Muscle of back (tissue), 11 donors: Measurements from ENCODE around the gene CACNA2D3. TPM values are rescaled to one million over a fixed set of nuclear protein-coding genes. Genes with fewer than 3 reads are reported as not detected.

Experiments
- DNase-seq, 3 donors: peaks; one replicate each; pipeline versions ENCODE4 v3.0.0 to v3.0.0-alpha.2; 2013
- polyA plus RNA-seq, 10 donors: library from polyadenylated mRNA; unstranded; fragments of 120-200 nt; gene quantifications; one replicate each; pipeline ENCODE4 v1.2.1, GENCODE V29; 2013; ENCODE audit not compliant: insufficient read length in 10 of 10

CACNA2D3 gene
- polyA plus RNA-seq, 10 donors: 1.0 to 2.9 (median 1.9) TPM

DNA sequence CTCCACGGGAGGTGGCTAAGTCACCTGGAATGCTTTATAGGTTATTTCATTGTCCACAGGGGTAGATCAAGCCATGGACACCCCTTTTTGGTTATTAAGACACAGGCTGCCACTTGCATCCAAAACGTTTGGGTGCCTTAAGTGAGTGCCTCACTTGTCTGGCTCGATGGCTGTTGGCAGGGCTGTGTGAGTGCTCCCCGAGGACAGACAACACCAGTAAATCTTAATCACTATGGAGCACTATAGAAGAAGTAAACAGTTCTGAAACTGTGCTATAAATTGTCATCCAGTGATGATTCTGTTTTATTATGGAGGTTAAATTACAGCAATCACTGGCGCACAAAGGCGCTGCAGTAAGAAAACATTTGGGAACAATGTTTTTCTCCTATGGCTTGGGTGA, 215.5 kb downstream of the CACNA2D3 start:
- DNase-seq: no peak

DNA sequence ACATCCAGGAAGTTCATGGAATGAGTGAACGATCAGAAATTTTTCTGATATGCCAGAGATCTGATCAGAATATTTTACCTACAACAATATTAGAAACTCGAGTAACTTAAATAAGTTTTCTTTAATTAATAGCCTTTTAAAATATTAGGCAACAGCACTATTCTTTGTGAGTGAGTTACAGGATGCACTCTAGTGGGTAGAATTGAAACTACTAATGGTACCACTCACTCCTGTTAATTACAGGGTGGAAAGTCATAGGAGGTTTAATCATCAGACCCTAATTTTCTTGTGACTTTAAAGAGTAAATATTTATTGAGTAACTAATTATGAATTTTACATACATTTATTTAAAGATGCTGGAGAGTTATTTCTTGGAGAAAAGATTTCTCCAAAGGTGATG, 217.3 kb downstream of the CACNA2D3 start:
- DNase-seq: no peak

DNA sequence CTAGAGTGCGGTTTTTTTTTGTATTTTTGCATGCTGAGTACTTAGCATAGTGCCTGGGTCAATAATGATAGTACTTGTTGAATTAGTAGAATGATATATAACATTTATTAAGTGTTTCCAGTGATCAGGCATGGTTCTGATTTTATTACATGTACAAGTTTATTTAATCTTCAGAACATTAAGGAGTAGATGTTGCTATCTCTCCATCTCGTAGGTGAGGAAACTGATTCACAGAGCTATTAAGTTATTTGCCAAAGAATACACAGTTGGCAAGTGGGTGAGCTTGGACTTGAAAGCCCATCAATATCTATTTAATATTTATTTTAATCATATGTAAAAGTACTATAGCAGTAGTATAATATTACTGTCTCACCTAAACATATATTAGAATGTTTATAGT, 219.5 kb downstream of the CACNA2D3 start:
- no peak for DNase-seq

DNA sequence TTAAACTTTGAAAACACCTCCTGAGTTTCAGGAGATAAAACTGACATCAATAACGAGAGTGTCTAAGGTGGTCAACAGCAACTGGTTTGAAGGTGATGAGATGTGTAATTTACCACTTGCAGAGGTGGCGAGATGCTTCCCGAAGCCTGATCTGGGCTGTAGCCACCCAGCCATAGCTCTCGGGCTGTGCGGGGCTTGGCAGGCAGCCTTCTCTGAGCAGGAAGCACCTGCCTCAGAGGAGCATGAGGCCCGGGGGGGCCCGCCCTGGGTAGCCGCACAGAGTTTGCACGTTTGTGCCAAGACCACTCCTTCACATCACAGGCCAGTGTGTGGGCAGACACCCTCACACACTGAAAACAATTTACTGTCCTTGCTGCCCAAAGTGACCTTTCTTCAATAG, 220.3 kb downstream of the CACNA2D3 start:
- DNase-seq: no peak

DNA sequence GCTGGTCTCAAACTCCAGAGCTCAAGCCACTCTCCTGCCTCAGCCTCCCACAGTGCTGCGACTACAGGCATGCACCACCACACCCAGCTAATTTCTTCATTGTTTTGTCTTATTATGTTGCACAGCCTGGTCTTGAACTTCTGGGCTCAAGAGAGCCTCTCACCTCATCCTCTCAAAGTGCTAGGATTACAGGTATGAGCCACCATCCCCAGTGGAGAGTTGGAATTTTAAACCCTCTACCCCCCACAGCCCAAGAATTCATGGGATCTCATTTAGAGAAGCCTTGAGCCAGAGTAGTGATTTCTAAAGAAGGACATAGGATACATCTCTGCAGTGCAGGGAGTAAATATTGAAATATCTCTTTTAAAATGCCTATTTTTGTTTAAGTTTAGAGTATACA, 221.1 kb downstream of the CACNA2D3 start:
- DNase-seq: no peak

DNA sequence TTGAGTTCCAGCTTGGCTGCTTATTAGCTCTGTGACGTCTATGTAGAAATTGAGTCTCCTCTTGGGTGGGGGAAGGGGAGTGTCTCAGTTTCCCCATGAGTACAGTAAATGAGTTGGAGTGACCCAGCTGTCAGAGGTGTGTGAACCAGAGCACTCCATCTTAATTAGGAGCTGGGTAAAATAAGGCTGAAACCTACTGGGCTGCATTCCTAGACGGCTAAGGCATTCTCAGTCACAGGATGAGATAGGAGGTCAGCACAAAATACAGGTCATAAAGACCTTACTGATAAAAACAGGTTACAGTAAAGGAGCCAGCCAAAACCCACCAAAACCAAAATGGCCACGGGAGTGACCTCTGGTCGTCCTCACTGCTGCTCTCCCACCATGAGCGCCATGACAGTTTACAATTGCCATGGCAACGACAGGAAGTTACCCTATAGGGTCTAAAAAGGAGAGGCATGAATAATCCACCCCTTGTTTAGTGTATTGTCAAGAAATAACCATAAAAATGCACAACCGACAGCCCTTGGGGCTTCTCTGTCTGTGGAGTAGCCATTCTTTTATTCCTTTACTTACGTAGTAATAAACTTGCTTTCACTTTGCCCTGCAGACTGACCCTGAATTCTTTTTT, 222.4 kb downstream of the CACNA2D3 start:
- no peak for DNase-seq

DNA sequence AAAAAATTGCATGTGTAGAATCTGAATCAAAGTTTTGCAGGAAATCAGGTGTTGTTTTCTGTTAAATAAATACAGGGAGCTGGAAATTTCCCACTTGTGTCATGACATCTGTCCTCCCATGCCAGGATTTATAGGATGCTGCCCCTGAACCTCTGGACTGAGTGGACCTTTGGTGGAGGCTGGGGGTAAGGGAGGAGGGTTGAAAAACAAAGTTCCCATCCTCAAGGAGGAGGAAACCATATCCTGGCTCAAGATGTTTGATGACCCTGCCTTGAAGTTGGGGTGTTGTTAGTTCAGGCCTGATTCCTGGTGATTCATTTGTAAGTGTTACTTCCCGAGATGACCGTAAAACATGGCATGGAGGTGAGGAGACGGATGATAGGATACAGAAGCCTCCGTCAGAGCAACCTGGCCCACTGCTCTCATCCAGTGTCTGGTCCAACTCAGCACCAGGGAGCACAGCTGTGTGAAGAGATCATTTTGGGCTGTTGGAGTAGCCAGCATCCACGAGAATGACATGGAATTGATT, 223.6 kb downstream of the CACNA2D3 start:
- no peak for DNase-seq

DNA sequence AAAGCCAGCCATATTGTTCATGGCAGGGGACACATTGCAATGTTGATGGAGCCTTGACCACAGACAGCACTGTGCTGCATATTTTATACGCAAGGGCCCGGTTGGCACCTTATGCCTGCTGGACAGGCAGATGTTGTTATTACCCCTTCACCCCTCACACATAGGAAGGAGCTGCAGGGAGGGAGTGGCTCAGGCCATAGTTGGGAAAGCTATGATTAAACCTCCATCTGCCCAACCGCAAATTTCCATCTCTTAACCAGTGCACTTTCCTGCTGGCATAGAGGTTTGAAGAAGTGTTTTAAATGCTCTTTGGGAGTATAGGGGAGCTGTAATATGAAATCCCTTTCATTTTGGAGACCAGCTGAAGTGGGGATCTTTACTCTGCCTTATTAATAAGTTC, 224.7 kb downstream of the CACNA2D3 start:
- no peak for DNase-seq

DNA sequence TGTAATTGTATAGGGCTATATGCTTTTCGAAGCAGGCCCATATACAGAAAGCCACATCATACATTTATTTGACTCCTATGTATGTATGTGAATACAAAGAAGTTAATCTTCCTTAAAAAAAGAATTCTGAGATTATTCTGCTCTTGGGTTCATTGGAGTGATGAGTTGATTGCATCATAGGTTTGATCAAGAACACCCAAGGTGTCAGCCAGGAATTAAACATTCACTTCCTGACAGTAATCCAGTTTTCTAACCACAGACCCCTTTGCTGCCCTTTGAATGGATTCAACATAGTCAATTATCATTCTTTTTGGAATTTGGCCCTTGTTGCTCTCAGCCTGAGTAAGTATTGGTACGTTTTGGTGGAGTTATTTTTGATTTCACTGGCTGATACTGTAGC, 225.6 kb downstream of the CACNA2D3 start:
- DNase-seq: no peak

DNA sequence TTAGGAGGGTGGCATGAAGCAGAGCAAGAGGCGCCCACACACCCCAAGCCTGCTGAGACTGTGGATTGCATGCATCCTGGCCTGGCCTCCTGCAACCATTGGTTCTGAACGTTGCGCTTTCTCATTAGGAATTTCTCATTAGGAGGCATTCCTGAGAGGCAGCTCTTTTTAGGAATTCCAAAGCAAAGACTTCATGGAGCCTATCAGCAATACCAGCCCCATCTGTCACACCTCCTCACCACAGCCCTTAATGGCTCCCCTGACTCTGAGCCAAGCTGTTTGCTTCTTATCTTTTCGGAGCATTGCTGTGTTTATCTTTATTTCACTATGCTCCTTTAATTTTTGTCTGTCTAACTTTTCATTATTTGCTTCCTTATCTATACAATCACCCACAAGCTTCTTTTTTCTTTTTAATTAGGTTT, 226.9 kb downstream of the CACNA2D3 start:
- DNase-seq: no peak

DNA sequence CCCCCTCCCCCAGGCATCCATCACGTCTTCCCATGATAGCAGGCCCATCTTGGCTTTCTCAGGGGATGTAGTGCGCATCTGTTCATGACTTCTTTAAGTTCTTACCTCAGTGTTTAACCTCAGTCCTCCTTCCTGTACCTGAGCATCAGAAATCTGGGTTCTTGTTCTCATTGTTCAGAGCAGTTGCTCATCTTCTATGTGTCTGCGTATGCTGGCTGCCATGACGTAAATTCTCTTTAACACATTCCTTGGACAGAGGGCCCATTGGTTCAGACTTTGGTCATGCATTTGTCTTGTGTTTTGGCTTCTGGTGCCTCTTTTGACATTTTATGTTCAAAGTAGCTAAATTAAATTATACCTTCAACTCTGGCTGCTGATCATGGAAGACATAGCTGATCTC, 227.3 kb downstream of the CACNA2D3 start:
- no peak for DNase-seq

DNA sequence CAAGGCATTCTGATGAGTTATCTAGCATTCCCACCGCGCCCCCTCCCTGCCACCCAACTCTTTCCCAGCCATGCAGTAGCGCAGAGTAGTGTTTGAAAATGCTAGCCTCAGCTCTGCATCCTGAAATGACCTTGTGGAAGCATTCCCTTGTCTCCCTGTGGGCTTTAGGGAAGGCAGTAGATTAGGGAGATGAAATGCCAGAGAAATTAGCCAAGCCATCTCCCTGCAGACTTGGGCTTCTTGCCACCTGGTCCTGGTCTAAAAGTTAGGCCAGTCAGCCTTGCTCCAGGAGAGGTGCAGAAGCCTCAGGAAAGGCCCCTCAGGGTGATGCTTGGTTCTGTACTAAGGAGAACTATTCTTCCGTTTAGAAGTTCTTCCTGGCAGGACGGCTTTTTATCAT, 231.2 kb downstream of the CACNA2D3 start:
- peak in 1 of 3 donors; percentile 23 for DNase-seq

DNA sequence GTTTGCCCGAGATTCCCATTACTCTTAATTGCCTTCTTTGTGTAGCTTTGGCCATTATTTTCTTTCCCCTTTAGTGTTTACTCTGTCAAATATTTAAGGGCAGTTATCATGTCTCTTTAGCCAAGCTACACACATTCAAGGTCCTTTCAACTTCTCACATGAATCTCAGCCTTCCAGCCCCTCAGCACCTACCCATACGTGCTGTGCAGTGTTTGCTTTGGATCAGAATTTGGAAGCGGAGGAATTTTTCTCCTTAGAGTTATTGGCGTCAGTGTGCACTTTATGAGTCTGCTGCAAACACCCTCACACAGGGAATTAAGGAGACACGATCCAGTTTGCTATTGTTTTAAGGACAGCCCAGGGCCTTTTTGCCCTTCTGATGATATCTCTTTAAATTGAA, 231.6 kb downstream of the CACNA2D3 start:
- peak in 1 of 3 donors; percentile 26 for DNase-seq

DNA sequence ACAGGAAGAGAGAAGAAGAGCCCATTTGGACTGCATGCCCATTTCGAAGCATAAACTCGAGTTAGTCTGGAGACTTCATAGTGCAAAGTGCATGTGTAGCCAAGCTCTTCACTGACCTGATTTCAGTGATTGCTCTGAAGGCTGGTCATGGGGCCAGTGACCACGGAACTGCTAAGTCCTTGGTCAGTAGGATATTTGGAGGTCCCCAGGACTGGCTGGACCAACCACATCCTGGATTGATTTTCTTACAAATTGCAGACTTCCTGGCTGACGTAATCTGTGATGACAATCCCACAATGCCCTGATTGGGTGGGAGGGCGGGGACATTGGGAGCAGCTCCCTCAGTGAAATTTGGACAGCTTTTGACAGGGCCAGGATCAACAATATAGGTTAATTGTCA, 233.4 kb downstream of the CACNA2D3 start:
- no peak for DNase-seq

DNA sequence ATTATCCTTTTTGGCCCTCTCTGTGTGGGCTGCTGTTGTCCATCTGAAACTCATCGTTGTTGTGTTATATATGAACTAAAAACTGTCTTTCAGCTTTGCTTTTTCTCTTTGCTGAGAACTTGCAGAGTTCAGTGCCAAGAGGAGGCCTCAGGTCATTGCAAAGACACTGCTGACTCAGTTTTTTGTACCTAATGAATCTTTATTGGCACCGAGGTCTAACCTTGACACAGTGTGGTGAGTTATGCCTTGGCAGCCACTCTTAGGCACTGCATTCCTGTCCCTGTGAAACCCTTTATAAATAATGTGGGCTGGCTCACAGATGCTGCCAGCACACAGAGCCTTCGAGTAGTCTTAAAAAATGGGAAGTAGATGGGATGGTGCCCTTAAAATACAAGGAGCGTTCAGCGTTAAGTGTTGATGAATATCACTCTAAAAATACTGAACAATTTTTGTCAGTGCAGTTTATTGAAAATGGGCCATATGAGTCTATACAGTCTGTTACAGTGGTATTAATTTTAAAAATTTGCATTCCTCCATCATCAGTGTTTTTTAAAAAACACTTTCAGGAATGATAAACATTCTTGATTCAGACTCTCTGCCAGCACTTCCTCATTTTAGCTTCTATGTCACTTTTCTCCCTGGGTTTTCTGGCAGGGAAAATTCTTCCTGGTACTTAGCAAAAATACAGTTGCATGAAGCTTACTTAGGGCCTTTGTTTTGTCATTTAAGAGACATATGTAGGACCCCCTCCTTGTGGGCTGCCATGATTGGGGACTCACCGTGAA, 234.1 kb downstream of the CACNA2D3 start:
- DNase-seq: peak in 1 of 3 donors; percentile 56

DNA sequence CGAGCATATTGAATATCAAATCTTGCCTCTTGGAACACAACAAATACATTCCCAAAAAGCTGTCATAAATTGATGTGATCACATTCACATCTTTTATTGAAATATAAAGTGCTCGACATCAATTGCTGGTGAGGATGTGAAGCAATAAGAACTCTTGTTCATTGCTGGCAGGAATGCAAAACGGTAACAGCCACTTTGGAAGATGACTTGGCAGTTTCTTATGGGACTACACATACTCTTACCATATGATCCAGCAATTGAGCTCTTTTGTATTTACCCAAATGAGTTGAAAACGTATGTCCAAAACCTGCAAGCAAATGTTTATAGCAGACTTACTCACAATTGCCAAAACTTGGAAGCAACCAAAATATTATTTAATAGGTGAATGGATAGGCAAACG, 234.9 kb downstream of the CACNA2D3 start:
- no peak for DNase-seq

DNA sequence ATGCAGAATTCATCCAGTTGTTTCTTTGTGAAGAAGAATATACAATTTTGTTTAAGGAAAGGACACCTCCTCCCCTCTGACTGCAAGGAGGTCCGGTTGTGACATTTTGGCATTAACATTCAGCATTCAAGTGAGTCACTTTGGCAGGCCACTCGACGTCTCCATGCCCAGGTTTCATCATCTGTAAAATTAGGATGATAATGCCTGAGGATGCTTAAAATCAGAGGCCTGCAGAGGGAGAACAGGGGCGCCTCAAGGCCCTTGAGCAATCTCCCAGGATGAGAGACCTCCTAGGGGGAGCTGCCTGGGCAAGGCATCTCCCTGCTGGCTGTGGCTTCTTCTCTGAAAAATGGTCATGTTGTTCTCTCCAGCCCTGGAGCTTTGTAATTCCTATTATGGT, 236.0 kb downstream of the CACNA2D3 start:
- no peak for DNase-seq

DNA sequence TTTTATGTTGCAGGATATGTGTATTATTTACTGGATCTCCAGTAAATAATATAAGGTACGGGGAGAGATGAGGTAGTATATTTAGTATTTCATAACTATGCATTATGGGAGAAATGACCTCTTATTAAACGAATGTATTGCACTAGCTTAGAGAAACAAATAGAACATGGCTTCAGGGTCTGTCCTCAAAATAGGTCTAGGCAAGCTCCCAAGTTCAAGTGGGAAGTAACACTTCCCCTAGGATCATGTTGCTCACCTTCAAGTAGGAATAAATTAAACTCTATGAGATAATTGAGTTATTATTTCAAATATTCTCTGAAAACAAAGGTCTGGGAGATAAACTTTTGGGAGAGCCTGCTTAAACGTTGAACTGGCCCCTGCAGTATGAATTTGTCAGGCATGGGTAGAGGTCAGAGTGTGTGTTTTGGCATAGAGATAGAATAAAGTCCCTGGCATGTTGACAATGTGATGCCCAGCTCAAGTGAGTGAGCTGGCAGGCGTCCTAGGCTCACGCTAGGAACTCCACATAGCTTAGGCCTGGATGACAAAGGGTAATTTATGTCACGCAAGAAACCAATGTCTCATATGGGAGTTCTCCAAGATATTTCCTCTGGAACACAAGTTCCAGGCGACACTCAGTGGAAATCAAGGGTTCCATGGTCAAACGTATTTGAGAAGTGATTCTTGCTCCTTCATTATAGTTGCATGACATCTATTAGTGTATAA, 236.8 kb downstream of the CACNA2D3 start:
- DNase-seq: no peak

DNA sequence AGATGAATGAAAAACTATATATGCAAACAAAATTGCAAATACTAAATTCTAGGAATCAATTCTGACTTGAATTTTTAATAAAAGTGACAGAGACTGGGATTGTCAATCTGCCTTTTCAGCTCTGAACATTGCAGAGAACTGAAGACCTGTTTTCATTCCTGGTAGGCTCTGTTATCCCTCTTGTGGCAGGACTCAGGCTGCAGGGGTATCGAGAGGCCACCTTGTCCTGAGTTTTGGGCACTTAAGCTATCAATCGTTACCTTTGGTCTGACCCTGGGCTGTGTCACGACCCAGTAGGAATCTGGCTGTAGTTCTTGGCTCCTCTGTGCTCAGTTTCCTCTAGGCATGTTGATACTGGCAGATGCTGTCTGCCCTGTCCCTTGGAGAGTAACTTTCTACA, 238.0 kb downstream of the CACNA2D3 start:
- no peak for DNase-seq

DNA sequence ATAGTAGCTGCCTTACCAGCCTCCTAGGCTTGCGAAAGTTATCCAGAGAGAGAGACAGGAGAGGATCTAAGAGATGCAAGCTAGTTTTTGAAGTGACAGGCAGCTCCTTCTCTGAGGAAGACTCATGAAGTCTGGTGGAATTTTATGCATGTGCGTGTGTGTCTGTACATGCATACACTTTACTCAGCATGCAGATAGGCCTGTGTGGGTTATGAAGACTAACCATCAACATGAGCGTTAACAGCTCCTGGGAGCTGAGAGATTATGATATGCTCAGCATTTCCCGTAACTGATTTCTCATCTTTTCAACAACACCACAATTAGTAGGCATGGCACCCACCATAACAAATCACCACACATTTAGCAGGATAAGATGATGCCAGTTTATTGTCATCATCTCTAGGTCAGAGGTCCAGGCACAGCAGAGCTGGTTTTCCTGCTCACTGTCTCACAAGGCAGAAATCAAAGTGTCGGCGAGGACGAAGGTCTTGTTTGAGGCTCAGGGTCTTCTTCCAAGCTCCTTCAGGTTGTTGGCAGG, 239.5 kb downstream of the CACNA2D3 start:
- no peak for DNase-seq

DNA sequence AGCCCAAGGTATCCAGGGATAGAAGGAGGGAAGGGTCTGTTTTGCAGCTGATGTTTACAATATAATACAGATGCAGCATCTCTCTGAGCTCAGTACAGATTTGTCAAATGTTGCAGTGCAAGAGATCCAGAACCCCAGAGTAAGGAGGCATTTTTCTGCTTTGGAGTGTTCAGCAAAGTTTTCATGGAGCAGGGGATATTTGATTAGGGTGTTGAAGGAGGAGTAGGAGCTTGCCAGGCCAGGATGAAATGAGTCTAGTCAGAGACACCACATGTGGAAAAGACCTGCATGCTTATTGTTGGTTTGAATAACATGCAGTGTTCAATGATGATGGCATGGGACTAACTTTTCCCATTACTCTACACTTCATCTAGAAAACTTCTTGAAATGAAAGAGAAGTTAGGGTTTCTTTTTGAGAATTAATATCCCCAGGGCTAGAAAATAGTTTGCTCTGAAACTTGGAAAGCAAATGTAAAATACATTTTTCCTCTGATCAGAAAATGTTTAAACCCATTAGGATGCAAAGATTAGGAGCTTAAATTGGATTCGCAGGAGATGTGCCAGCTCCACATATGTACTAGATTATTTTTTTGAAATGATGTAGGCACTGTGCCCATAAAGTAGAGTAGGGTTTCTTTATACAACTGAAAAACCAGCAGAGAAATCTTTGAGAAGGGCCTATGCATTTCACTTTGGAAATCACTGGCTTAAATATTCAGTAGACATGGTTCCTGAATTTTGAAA, 243.8 kb downstream of the CACNA2D3 start:
- DNase-seq: peak in 1 of 3 donors; percentile 30

DNA sequence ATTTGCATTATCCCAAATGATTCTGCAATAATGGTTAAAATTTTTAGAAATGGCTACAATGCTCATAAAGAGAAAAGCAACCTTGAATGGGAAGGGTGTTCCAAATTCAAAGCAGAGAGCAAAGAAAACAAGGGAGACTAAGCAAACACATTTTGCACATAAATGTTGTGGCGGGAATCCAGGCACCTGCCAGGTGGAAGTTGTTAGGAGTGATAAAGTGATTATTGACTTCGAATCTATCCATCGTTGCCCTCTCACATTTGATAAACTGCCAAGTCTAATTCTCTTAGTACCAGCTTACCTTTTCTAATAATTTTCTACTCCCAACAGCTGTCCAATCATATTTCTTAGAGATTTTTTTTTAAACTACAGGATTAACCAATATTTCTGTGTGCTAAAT, 244.5 kb downstream of the CACNA2D3 start:
- DNase-seq: no peak
